K562 (cell line): Measurements from ENCODE around the gene DNAH1. TPM values are rescaled to one million over a fixed set of nuclear protein-coding genes. Genes with fewer than 3 reads are reported as not detected.

Experiments
- BHLHE40 ChIP-seq: IDR thresholded peaks from 2 replicates; pipeline ENCODE4 v1.6.1; 2011; ENCODE audit warnings: low read length, improper control_type of control experiment
- MAFF ChIP-seq: IDR thresholded peaks from 2 replicates; pipeline ENCODE4 v1.6.1; 2012; ENCODE audit warnings: low read length, improper control_type of control experiment
- MAFG ChIP-seq: fragments of 450-650 bp; conservative IDR thresholded peaks from 2 replicates; pipeline ENCODE4 v1.6.1; 2016; ENCODE audit warnings: missing genetic modification characterization, missing compliant biosample characterization
- MEF2A ChIP-seq: IDR thresholded peaks from 2 replicates; pipeline ENCODE4 v1.6.1; 2011; ENCODE audit warnings: low read depth, mild to moderate bottlenecking, low read length, moderate library complexity; ENCODE audit not compliant: control insufficient read depth
- RAD21 ChIP-seq, 2 experiments: fragments of 250-450 bp in 1 of 2; fragments of 450-650 bp in 1 of 2; sonication (Bioruptor Pico) in 1 of 2; formaldehyde crosslinking in 1 of 2; IDR thresholded peaks in 1 of 2; conservative IDR thresholded peaks in 1 of 2; 2 replicates each; pipeline versions ENCODE4 v1.4.0 to v1.8.0; 2020 to 2022; ENCODE audit warnings: mild to moderate bottlenecking in 2 of 2, moderate library complexity in 1 of 2
- SMARCE1 ChIP-seq: fragments of 450-650 bp; IDR thresholded peaks from 2 replicates; pipeline ENCODE4 v1.7.1; 2016; ENCODE audit warnings: mild to moderate bottlenecking
- TFAP4 ChIP-seq: sonication (generic); formaldehyde crosslinking; IDR thresholded peaks from 2 replicates; pipeline ENCODE4 v1.8.0; 2022; ENCODE audit warnings: missing genetic modification reagents, mild to moderate bottlenecking, moderate library complexity, borderline replicate concordance
- TRIM24 ChIP-seq, 2 experiments: fragments of 450-650 bp; IDR thresholded peaks; 2 replicates each; pipeline ENCODE4 v1.6.1; 2016
- ZFP36 ChIP-seq: fragments of 150-350 bp; IDR thresholded peaks from 2 replicates; pipeline ENCODE4 v1.6.1; 2018; ENCODE audit warnings: low read length, low read depth; ENCODE audit not compliant: partially characterized antibody
- ZNF444 ChIP-seq: fragments of 250-450 bp; sonication (Bioruptor Pico); IDR thresholded peaks from 2 replicates; pipeline ENCODE4 v1.4.0; 2020; ENCODE audit warnings: mild to moderate bottlenecking, moderate library complexity
- polyA plus RNA-seq, 8 experiments: library from polyadenylated mRNA; depleted of rRNA in 4 of 8; stranded (reverse) in 5 of 8; unstranded in 3 of 8; fragments of >200 nt; fragmentation: Nextera tagmentation in 2 of 8; fragmentation: Illumina TruSeq in 1 of 8; extraction: Ambion mirVana in 2 of 8; extraction: Trizol in 1 of 8; gene quantifications; 2 replicates each; pipeline versions ENCODE4 v1.2.1 to v1.2.3, GENCODE V29; 2011 to 2014; ENCODE audit warnings: inconsistent platforms in 1 of 8, missing spikeins in 1 of 8
- total RNA-seq, 7 experiments: library from RNA; depleted of rRNA in 6 of 7; stranded (reverse); fragments of >200 nt in 6 of 7; fragmentation: Illumina TruSeq in 2 of 7; extraction: Trizol in 2 of 7; gene quantifications; 2 replicates each; pipeline versions ENCODE4 v1.2.1 to v1.2.3, GENCODE V29; 2011 to 2021; ENCODE audit warnings: low replicate concordance in 1 of 7
- TF ChIP-seq, protein P1 (sequence below): sonication (generic); formaldehyde crosslinking; IDR thresholded peaks from 2 replicates; pipeline ENCODE4 v1.9.0; 2022; ENCODE audit warnings: mild to moderate bottlenecking, missing genetic modification reagents
- TF ChIP-seq, protein P2 (sequence below): fragments of 250-450 bp; sonication (Bioruptor Pico); IDR thresholded peaks from 2 replicates; pipeline ENCODE4 v1.8.0; 2022; ENCODE audit warnings: moderate library complexity, mild to moderate bottlenecking, inconsistent platforms

The DNAH1 gene
- total and polyA plus RNA-seq, 9 of the 15 experiments (the other 6 are each of a cell fraction or from before 2014, with no cell fraction given) = 0.04 to 0.84 (median 0.50) TPM

DNA sequence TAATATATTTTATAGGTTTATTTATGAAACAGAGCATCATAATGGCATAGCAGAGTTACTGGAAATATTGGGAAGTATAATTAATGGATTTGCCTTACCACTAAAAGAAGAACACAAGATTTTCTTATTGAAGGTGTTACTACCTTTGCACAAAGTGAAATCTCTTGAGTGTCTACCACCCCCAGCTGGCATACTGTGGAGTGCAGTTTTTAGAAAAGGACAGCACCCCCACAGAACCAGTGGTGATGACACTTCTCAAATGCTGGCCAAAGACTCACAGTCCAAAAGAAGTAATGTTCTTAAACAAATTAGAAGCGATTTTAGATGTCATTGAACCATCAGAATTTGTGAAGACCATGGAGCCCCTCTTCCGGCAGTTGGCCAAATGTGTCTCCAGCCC is 58.1 kb downstream of the DNAH1 start (continued):
- TF ChIP-seq TRIM24 (IDR thresholded peaks at IDR 0.05) (no peak), ZNF444 (CRISPR knock-in tag) (no peak), RAD21 (CRISPR knock-in tag; conservative IDR thresholded peaks at IDR 0.05 in 1 of 2, IDR thresholded peaks at IDR 0.05 in 1 of 2) (0 out of 4 replicates have a peak, but pooled peaks of 1 of the 2 experiments have one; percentile 2), ZFP36 (no peak), TFAP4 (CRISPR knock-in tag) (no peak), SMARCE1 (no peak), BHLHE40 (no peak), MEF2A (no peak), MAFF (no peak), MAFG (tag) (no peak)
- TF ChIP-seq, protein P1, sequence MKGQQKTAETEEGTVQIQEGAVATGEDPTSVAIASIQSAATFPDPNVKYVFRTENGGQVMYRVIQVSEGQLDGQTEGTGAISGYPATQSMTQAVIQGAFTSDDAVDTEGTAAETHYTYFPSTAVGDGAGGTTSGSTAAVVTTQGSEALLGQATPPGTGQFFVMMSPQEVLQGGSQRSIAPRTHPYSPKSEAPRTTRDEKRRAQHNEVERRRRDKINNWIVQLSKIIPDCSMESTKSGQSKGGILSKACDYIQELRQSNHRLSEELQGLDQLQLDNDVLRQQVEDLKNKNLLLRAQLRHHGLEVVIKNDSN (CRISPR knock-in tag) = no peak
- TF ChIP-seq, protein P2, sequence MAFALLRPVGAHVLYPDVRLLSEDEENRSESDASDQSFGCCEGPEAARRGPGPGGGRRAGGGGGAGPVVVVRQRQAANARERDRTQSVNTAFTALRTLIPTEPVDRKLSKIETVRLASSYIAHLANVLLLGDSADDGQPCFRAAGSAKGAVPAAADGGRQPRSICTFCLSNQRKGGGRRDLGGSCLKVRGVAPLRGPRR (CRISPR knock-in tag) = no peak
